BLaER1 treated with 17β-estradiol and CSF1 and Interleukin-3, amounts not matched to agents 10 nM and 100 nM (cell line): ENCODE measurements around the gene ANGEL1.

Experiments used
- H3K27ac ChIP-seq, 11 experiments: shearing (Covaris generic); formaldehyde crosslinking; 2 replicates each; pipeline ENCODE4 v1.8.1; 2022
- H3K27me3 ChIP-seq, 11 experiments: shearing (Covaris generic); formaldehyde crosslinking; 2 replicates each; pipeline ENCODE4 v1.8.1; 2022
- H3K36me3 ChIP-seq, 11 experiments: shearing (Covaris generic); formaldehyde crosslinking; 2 replicates each; pipeline ENCODE4 v1.8.1; 2022
- H3K4me1 ChIP-seq, 10 experiments: shearing (Covaris generic); formaldehyde crosslinking; 2 replicates each; pipeline ENCODE4 v1.8.1; 2022
- H3K4me2 ChIP-seq, 11 experiments: shearing (Covaris generic); formaldehyde crosslinking; 2 replicates each; pipeline ENCODE4 v1.8.1; 2022
- H3K4me3 ChIP-seq, 10 experiments: shearing (Covaris generic); formaldehyde crosslinking; 2 replicates each; pipeline ENCODE4 v1.8.1; 2022
- H3K9ac ChIP-seq, 11 experiments: shearing (Covaris generic); formaldehyde crosslinking; 2 replicates each; pipeline ENCODE4 v1.8.1; 2022
- H3K9me3 ChIP-seq, 11 experiments: shearing (Covaris generic); formaldehyde crosslinking; replicated peaks in 1 of 11; 2 replicates each; pipeline ENCODE4 v1.8.1; 2022
- H4K20me1 ChIP-seq, 11 experiments: shearing (Covaris generic); formaldehyde crosslinking; 2 replicates each; pipeline ENCODE4 v1.8.1; 2022
- Cebpa-rat ChIP-seq, 11 experiments: shearing (Covaris generic); IDR thresholded peaks; 2 replicates each; pipeline ENCODE4 v1.8.1; 2022

The ANGEL1 gene

DNA sequence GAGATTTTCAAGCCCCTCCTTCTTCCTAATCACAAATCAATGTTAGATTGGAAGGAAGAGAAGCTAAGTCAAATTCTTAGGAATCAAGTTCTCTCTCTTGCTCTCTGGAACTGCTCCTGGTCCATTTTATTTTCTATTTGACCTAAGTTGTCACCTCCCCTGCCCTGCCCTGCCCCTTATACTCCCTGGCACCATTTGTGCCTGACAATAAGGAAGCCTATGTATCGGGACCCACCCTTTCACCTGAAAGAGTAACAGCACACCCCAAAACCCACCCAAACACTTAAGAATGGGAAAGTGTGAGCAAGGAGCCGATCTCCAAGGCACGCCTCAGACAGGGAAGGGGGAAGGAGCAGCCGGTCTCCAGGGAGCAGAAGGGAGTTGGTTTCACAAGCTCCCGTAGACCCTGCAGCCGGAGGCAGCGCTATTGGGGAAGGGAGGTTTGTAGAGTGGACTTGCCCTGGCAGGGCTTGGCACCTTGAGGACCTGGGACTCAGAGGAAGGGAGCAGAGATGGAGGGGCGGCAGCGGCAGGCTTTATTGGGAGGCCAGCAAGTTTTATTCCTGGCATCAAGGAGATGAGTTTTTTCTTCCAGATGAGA lies 15.1 kb upstream of the ANGEL1 start:
- TF ChIP-seq Cebpa-rat (IDR thresholded peaks at IDR 0.05) = no peak
- Histone ChIP-seq H3K27me3 (no peaks in the 10 kb centered on the region), H3K4me2 (no peak overlapping the region), H3K36me3 (no peaks in the 10 kb centered on the region), H3K27ac (no peak overlapping the region), H3K4me3 (no peak overlapping the region), H3K4me1 (peaks cover 0 to 37% (median 0%) of the 10 kb centered on the region in 10 experiments; a peak in 4 of 20 replicates), H3K9ac (no peak overlapping the region), H3K9me3 (no peaks in the 10 kb centered on the region; a peak in 1 of 22 replicates), H4K20me1 (no peaks in the 10 kb centered on the region)

DNA sequence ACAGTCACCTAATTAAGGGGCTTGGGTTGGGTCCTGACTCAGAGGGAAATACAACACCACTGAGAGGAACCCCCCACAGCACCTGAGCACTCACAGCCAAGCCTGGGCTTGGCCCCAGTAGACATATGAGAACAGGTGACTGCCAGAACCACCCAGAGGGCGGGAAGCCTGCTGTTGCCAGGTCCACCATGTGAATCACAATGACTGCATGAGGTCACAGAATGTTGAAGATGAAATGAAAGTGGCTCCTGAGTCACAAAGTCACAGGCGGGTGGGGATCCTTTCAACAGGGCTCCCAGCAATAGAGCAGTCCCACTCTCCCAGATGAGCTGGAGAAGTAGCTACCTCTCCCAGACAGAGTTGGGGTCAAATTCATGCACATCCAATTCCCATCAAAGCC lies 13.4 kb upstream of the ANGEL1 start, which contains the start of gene LRRC74A:
Gene LRRC74A, plus strand, starts transcription at position 287 of the 400 bp plus-strand sequence. CDS start 290 bp downstream, outside the sequence.
- Histone ChIP-seq H3K9ac (no peak within 1 kb of the TSS), H3K4me2 (no peak within 1 kb of the TSS), H3K4me3 (no peak within 1 kb of the TSS), H3K9me3 (peaks cover 0 to 7% (median 0%) of the 10 kb centered on the region in 11 experiments; a peak in 4 of 22 replicates), H3K27ac (no peak within 1 kb of the TSS), H3K27me3 (no peaks in the 10 kb centered on the region), H4K20me1 (no peaks in the 10 kb centered on the region), H3K4me1 (peaks cover 0 to 21% (median 0%) of the 10 kb centered on the region in 10 experiments; a peak in 2 of 20 replicates), H3K36me3 (no peaks in the 10 kb centered on the region)
- no peak for TF ChIP-seq Cebpa-rat (IDR thresholded peaks at IDR 0.05)

DNA sequence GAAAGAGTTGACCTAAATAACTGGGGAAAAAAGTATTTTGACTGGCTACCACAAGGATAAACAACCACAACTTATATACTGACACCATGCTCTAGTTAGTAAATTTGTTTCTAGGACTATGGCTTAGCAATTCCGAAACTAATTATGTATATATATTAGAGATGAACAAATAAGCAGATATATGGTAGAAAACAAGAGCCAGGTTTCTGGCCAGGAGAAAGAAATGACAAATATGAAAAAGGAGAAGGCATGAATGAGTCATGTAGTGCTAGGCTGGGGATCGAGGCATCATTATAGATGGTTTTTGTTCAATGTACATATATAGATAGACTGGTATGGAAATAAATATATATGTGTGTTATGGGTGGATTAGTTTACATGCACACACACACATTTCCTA lies 8.0 kb upstream of the ANGEL1 start:
- H3K4me2 ChIP-seq = no peak overlapping the region
- H3K27ac ChIP-seq = no peak overlapping the region
- no peak for TF ChIP-seq Cebpa-rat (IDR thresholded peaks at IDR 0.05)
- H3K9ac ChIP-seq = no peak overlapping the region
- H3K9me3 ChIP-seq = peaks cover 0 to 7% (median 0%) of the 10 kb centered on the region in 11 experiments; a peak in 4 of 22 replicates
- H4K20me1 ChIP-seq = no peaks in the 10 kb centered on the region
- no peaks in the 10 kb centered on the region for H3K36me3 ChIP-seq
- H3K4me3 ChIP-seq = no peak overlapping the region
- H3K4me1 ChIP-seq = no peaks in the 10 kb centered on the region
- H3K27me3 ChIP-seq = no peaks in the 10 kb centered on the region

DNA sequence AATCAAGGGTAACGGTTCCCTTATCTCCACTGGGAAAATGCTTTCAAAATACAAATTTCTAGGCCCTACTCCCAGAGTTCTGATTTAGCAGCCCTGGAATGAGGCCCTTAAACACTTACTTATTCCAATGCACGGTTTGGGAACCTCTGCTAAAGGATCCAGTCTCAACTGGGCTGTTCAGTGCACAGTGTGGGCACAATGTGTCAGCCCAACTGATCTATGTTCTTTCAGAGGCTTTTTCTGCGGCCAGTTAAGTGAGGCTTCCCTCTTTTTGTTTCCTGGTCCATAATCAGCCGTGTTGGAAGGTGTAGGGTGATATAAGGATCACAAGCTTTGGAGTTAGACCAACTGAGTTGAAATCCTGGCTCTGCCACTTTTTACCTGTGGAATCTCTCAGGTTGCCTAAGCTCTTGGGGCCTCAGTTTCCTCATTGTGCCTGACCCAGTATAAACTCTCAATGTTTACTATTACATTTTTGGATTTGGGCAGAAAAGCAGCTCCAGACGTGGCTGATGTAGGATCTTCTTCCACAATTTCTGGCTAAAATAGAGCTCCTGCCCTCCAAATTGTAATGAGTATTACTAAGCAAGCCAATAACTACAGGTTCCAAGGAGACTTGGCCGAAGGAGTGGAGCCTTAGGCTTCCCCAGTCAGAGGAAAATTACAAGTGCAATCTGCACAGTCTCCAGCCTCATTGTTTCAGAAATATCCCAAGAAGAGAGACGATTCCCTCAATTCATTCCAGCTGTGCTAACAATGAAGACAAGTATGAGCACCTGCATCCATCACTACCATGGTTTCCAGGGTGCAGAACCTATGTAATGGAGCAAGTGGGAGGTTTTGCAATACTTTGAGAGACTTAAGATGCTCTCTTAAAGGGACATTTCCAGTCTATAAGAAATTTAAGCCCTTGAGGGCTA lies 2.3 kb upstream of the ANGEL1 start:
- Histone ChIP-seq H3K27me3 (no peaks in the 10 kb centered on the region), H3K36me3 (0 out of 22 replicates have a peak, but pooled peaks cover 0 to under 1% (median 0%) of the 10 kb centered on the region in 11 experiments)
- TF ChIP-seq Cebpa-rat (IDR thresholded peaks at IDR 0.05) = no peak

DNA sequence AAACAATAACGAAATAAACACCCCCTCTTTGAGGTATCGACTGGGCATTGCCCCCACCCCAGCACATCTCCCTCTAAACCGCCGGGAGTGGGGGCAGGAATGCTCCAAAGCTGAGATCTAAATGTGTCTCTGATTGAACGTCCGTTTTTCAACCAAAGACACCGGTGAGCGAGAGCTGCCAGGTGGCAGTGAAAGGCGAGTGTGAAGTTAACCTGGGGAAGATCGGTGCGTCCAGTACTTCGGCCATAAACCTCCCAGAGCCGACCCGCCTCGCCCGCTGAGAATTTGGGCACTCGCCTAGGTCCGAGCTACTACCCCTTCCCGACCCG lies 625 bp downstream of the ANGEL1 start:
- peak overlapping the region; percentile 84 to 91 (median 89) for H3K9ac ChIP-seq
- H3K27ac ChIP-seq = peak overlapping the region; percentile 68 to 89 (median 85)
- H3K9me3 ChIP-seq = no peaks in the 10 kb centered on the region
- H3K4me3 ChIP-seq = peak overlapping the region; percentile 77 to 94 (median 88)
- H3K4me2 ChIP-seq = peak overlapping the region; percentile 91 to 99 (median 96)
- peaks cover 23 to 29% (median 25%) of the 10 kb centered on the region in 11 experiments for H3K36me3 ChIP-seq
- no peak for TF ChIP-seq Cebpa-rat (IDR thresholded peaks at IDR 0.05)
- H3K4me1 ChIP-seq = peaks cover 23 to 38% (median 25%) of the 10 kb centered on the region in 10 experiments
- peaks cover 0 to 9% (median 3%) of the 10 kb centered on the region in 11 experiments; a peak in 7 of 22 replicates for H4K20me1 ChIP-seq
- H3K27me3 ChIP-seq = no peaks in the 10 kb centered on the region

More for the DNA sequence above, 2.3 kb upstream of the ANGEL1 start:
- no peak overlapping the region for H3K4me3 ChIP-seq
- H3K4me2 ChIP-seq = no peak overlapping the region
- no peak overlapping the region for H3K27ac ChIP-seq
- H3K4me1 ChIP-seq = peaks cover 23 to 30% (median 24%) of the 10 kb centered on the region in 10 experiments
- H3K9me3 ChIP-seq = no peaks in the 10 kb centered on the region
- no peaks in the 10 kb centered on the region; a peak in 2 of 22 replicates for H4K20me1 ChIP-seq
- no peak overlapping the region for H3K9ac ChIP-seq

DNA sequence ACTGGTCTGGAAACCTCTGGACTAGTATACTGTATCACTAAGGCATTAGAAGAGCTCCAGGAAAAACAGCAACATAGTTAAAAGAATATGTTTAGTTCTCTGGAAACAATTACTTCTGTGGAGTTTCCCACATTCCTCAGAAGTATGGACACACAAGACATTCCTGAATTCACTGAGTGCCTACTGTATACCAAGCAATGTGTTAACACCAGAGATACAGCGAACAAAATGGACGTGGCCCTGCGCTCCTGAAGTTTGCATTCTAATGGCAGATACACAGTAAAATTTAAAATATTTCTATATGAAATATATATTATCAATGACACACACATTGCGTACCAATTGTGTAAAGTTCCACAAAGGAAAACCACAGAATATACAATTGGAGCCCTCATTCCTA lies 1.1 kb downstream of the ANGEL1 start:
- Histone ChIP-seq H4K20me1 (peaks cover 0 to 9% (median 3%) of the 10 kb centered on the region in 11 experiments; a peak in 7 of 22 replicates), H3K27ac (peak overlapping the region in 9 of 11 experiments; percentile 37 to 89 (median 85); a peak in 14 of 22 replicates), H3K36me3 (peaks cover 28 to 34% (median 29%) of the 10 kb centered on the region in 11 experiments), H3K4me1 (peaks cover 23 to 38% (median 25%) of the 10 kb centered on the region in 10 experiments), H3K27me3 (no peaks in the 10 kb centered on the region), H3K9me3 (no peaks in the 10 kb centered on the region), H3K4me3 (peak overlapping the region; percentile 77 to 94 (median 88)), H3K4me2 (peak overlapping the region; percentile 91 to 99 (median 96)), H3K9ac (peak overlapping the region; percentile 84 to 91 (median 89); a peak in 21 of 22 replicates)
- TF ChIP-seq Cebpa-rat (IDR thresholded peaks at IDR 0.05) = no peak

DNA sequence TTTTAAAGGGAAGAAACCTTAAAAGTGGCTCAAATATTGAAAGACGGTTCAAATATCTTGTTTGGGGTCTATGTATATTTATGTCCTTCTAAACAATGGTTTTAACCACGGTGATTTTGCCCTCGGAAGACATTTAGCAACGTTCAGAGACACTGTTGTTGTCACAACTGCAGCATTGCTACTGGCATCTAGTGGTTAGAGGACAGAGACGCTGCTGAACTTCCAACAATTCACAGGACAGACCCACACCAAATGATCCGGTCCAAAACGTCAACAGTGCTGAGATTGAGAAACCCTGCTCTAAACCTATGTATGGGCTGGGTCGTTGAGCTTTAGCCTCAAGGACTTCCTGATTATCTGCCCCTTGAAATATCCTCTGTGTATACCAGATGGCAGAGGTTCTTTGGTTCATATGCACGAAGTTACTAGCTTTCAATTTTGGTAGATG lies 1.7 kb downstream of the ANGEL1 start:
- Histone ChIP-seq H3K9ac (peak overlapping the region; percentile 32 to 91 (median 88); a peak in 19 of 22 replicates), H3K4me3 (peak overlapping the region; percentile 44 to 94 (median 85); a peak in 18 of 20 replicates), H4K20me1 (peaks cover 0 to 9% (median 3%) of the 10 kb centered on the region in 11 experiments; a peak in 7 of 22 replicates), H3K36me3 (peaks cover 33 to 40% (median 35%) of the 10 kb centered on the region in 11 experiments), H3K27me3 (no peaks in the 10 kb centered on the region), H3K4me2 (peak overlapping the region; percentile 91 to 99 (median 96)), H3K9me3 (no peaks in the 10 kb centered on the region), H3K4me1 (peaks cover 23 to 38% (median 25%) of the 10 kb centered on the region in 10 experiments), H3K27ac (peak overlapping the region in 5 of 11 experiments; percentile 13 to 37 (median 26); a peak in 7 of 22 replicates)
- TF ChIP-seq Cebpa-rat (IDR thresholded peaks at IDR 0.05) = no peak

DNA sequence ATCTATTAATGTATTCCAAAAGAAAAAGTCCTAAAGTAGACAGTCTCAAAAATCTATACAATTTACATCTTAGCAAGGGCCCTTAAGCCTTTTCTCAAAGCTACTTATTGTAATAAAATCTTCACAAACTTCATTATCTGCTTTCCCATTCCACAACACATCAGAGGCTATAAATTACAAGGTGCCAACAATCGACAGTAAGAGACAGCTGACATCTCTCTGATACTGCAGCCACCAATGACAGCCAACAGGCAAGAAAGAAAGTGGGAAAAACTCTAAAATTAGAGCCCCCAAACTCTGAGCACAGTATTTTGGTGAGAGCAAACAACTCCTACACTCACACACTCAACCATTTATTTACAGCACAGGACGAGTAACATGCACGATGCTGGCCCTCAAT lies 2.2 kb downstream of the ANGEL1 start:
- no peak for TF ChIP-seq Cebpa-rat (IDR thresholded peaks at IDR 0.05)
- Histone ChIP-seq H3K27ac (peak overlapping the region in 4 of 11 experiments; percentile 16 to 37 (median 31); a peak in 5 of 22 replicates), H3K36me3 (peaks cover 33 to 43% (median 38%) of the 10 kb centered on the region in 11 experiments), H3K9ac (peak overlapping the region in 10 of 11 experiments; percentile 2 to 90 (median 86); a peak in 15 of 22 replicates), H4K20me1 (peaks cover 0 to 9% (median 3%) of the 10 kb centered on the region in 11 experiments; a peak in 7 of 22 replicates), H3K27me3 (no peaks in the 10 kb centered on the region), H3K9me3 (no peaks in the 10 kb centered on the region), H3K4me3 (peak overlapping the region in 4 of 10 experiments; percentile 77 to 90 (median 84); a peak in 4 of 20 replicates), H3K4me2 (peak overlapping the region; percentile 91 to 99 (median 96)), H3K4me1 (peaks cover 23 to 38% (median 25%) of the 10 kb centered on the region in 10 experiments)
